ENCODE results near the gene FAM120A.
"Not testable (repeated sequence)": the region's sequence is repeated elsewhere in the genome, so short reads cannot be mapped to it uniquely, and the experiment has no call there.

The FAM120A gene

DNA sequence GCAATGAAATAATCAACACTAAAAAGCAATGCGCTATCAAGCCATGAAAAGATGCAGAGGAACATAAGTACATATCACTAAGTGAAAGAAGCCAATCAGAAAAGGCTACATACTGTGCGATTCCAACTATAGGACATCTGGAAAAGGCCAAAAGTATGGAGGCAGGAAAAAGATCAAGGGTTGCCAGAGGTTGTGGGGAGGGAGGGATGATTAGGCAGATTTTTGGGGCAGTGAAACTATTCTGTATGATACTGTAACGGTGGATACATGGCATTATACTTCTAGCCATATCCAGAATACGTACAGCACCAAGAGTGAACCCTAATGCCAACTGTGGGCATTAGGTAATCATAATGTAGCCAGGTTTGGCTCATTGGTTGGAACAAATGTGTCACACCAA, 51.9 kb downstream of the FAM120A start:
- no peak for DNase-seq (ENCODE audit: low read depth)
- no peak for TF ChIP-seq CTCF (IDR thresholded peaks at IDR 0.05; ENCODE audit: low read depth, low read length, missing control alignments)
- H3K4me3 ChIP-seq (ENCODE audit: low read depth, low read length) = no peak overlapping the region

GRCh38 chr9:93505541-93506132, 54.2 kb downstream of the FAM120A start:
- no peak for TF ChIP-seq CTCF (IDR thresholded peaks at IDR 0.05; ENCODE audit: low read depth, low read length, missing control alignments)
- no peak for DNase-seq (ENCODE audit: low read depth)
- no peak overlapping the region for H3K4me3 ChIP-seq (ENCODE audit: low read depth, low read length)

DNA sequence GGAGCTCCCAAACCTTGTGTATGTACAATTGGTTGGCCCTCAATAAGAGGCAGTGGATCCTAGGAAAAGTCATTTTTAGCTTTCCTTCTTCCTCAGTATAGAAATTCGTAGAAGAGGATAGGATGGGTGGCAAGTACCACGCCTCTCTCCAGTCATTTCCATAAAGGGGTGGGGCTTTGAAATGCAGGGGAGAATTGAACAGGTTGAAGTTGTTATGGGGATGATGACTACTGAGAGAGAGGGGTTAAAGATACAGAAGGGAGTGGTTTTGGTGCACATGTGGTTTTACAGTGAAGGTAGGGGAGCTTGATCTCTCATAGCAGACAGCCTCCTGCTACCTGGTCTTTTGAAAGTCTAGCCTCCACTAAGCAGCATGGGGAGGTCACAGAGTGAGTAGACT, 56.3 kb downstream of the FAM120A start:
- DNase-seq (ENCODE audit: low read depth) = no peak
- no peak overlapping the region for H3K4me3 ChIP-seq (ENCODE audit: low read depth, low read length)
- TF ChIP-seq CTCF (IDR thresholded peaks at IDR 0.05; ENCODE audit: low read depth, low read length, missing control alignments) = no peak

GRCh38 chr9:93508207-93508606, 56.7 kb downstream of the FAM120A start:
- no peak overlapping the region for H3K4me3 ChIP-seq (ENCODE audit: low read depth, low read length)
- DNase-seq (ENCODE audit: low read depth) = no peak
- no peak for TF ChIP-seq CTCF (IDR thresholded peaks at IDR 0.05; ENCODE audit: low read depth, low read length, missing control alignments)

DNA sequence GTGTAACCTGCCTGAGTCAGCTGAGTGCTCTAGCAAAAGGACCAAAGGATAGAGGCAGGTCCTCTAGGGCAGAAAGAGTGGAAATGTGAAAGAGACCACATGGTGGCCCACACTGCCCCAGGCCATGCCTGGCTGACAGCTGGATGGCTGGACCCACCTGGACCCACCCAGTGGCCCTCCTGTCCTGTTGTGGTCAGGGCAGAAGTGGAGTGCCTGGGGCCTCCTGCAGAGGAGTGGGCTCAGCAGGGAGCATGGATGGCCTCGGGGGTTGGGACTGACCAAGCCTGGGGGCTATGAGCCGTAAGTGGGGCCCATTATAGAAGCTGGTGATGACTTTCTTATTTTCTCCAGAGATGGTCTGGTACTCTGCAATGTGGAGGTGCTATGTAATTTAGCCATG, 57.6 kb downstream of the FAM120A start:
- no peak overlapping the region for H3K4me3 ChIP-seq (ENCODE audit: low read depth, low read length)
- no peak for DNase-seq (ENCODE audit: low read depth)
- TF ChIP-seq CTCF (IDR thresholded peaks at IDR 0.05; ENCODE audit: low read depth, low read length, missing control alignments) = no peak

- H3K4me3 ChIP-seq (ENCODE audit: low read depth, low read length) = no peak overlapping the region
- no peak for DNase-seq (ENCODE audit: low read depth)
- no peak for TF ChIP-seq CTCF (IDR thresholded peaks at IDR 0.05; ENCODE audit: low read depth, low read length, missing control alignments)
Measured at GRCh38 chr9:93510041-93510440, 58.6 kb downstream of the FAM120A start.

DNA sequence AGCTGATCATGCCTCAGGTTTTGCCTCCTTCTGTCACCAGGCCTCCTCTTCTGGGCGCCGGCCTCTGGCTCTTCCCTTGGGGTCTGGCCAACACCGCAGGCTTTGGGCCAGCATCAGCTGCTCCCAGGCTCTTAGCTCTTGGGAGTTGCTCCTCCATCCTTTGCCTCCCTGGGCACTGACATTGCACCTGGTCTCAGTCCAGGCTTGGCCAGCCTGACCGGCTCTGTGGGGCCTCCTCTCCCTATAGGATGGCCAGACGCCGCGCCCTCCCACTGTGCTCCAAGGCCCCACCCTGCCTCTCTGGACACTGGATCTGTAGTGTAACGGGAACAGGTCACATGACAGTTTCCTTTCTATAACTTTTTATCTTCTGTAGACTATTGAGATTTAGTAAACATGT, 59.7 kb downstream of the FAM120A start:
- not testable (repeated sequence) for DNase-seq (ENCODE audit: low read depth); H3K4me3 ChIP-seq (ENCODE audit: low read depth, low read length)

GRCh38 chr9:93512170-93512812, 60.8 kb downstream of the FAM120A start:
- not testable (repeated sequence) for DNase-seq (ENCODE audit: low read depth); H3K4me3 ChIP-seq (ENCODE audit: low read depth, low read length)
